NCI-H1694 treated with DMSO at 0.1 percent for 48 hours (cell line): Measurements from ENCODE around the gene C4orf33.

Source experiments
- DNase-seq: peaks from one replicate; lab custom pipeline; 2025; lab: John Stamatoyannopoulos, UW

The C4orf33 gene

GRCh38 chr4:129129143-129129542 is 33.2 kb downstream of the C4orf33 start:
- DNase-seq, result no peak

DNA sequence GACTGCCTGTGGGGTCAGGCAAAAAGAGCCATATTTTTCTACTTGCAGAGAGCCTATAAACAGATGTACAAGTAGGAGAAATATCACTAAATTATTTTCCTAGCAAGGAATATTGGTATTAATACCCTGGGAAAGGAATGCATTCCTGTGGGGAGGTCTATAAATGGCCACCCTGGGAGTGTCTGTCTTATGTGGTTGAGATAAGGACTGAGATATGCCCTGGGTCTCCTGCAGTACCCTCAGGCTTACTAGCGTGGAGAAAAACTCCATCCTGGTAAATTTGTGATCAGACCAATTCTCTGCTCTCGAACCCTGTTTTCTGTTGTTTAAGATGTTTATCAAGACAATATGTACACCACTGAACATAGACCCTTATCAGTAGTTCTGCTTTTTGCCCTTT is 35.4 kb downstream of the C4orf33 start:
- no peak for DNase-seq

DNA sequence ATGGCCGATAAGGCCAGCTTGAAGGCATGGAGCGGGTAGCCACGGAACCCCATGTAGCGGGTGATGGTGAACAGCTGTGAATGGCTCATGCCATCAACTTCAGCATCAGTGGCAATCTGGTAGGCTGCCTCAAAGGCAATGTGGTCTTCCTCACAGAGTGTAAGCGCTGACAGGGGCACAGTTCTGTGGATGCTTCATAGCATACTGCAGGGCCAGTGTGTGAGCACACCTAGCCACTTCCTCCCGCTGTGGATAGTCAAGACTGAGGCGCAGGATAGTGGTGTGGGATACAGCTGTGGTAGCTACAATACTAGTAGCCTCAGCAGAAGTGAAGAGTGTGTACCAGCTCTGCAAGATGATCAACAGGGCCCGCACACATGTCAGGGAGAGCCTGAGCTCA is 40.5 kb downstream of the C4orf33 start:
- no peak for DNase-seq

GRCh38 chr4:129138810-129139496 is 43.0 kb downstream of the C4orf33 start:
- no peak for DNase-seq

- DNase-seq, result no peak
These were observed 44.6 kb downstream of the C4orf33 start for GRCh38 chr4:129140521-129140920.

DNA sequence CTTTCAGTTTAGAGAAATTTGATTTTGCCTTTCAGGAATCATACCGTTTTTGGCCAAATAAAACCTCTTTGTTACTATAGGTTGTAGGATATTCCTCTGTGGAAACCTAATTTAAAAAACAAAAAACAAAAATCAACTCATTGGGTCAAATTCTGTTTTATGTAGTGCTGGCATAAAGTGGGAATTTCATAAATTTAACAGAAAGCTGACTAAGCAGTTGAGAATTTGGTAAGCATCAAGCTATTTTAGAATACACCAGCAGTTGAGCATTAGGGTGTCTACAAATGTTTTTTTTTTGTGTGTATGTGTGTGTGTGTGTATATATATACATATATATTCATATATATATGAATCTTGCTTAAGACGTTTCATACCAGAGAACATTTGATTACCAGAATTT is 47.4 kb downstream of the C4orf33 start:
- no peak for DNase-seq

- no peak for DNase-seq
These were observed 48.8 kb downstream of the C4orf33 start for GRCh38 chr4:129144755-129145206.

- no peak for DNase-seq
These were observed 49.3 kb downstream of the C4orf33 start for GRCh38 chr4:129145222-129145730.

DNA sequence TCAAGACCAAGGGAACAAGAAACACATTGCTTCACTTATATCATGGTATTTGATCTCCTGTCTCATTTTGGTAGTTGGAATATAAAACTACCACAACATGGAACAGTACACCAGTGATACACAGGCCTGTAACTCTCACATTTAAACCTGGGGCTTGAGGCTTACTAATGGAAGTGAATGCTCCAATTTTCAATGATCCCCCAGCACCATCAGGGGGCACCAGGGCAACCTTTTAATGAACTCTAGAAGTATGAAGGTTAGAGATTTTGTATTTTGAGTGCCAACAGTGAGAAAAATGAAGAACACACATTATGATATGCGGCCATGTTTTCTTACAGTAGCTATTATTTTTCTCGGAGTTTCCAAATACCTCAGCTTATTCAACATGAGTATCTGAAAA is 50.7 kb downstream of the C4orf33 start:
- no peak for DNase-seq

- no peak for DNase-seq
These were observed 52.9 kb downstream of the C4orf33 start for GRCh38 chr4:129148892-129149291.

DNA sequence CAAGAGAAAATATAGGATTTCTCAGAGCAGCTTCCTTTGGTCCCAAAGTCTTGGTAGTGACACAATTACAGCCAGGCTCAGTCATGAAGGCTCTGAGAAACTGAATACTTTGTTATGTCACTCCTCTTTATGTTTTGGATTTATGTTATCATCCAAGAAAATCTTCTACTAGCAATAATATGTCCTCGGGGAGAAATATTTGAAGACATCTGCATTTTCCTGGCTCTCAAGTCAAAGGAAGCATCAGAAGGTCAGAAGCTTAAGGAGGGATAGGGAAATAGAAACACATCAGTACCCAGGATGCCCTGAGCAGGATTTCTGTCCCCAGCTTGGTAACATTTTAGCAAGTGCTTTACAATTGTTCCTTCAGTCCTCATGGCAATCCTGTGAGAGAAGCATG is 54.0 kb downstream of the C4orf33 start:
- DNase-seq, result no peak

GRCh38 chr4:129152350-129152749 is 56.4 kb downstream of the C4orf33 start:
- no peak for DNase-seq

- DNase-seq, result no peak
These were observed 57.7 kb downstream of the C4orf33 start for GRCh38 chr4:129153700-129154099.

GRCh38 chr4:129162450-129162849 is 66.5 kb downstream of the C4orf33 start:
- no peak for DNase-seq

GRCh38 chr4:129163427-129163826 is 67.5 kb downstream of the C4orf33 start:
- no peak for DNase-seq

- DNase-seq, result no peak
These were observed 68.3 kb downstream of the C4orf33 start for GRCh38 chr4:129164243-129164642.
